BE2C (cell line): ENCODE data around the gene TRAPPC2.

Experiments
- DNase-seq: peaks from one replicate; pipeline ENCODE4 v3.0.0-alpha.2; 2020
- H3K27me3 ChIP-seq: fragments of 250-450 bp; sonication (Bioruptor Pico); 2 replicates; pipeline ENCODE4 v1.5.1; 2020; ENCODE audit warnings: mild to moderate bottlenecking
- H3K36me3 ChIP-seq: fragments of 250-450 bp; sonication (Bioruptor Pico); 2 replicates; pipeline ENCODE4 v1.5.1; 2020; ENCODE audit warnings: mild to moderate bottlenecking
- H3K4me1 ChIP-seq: fragments of 250-450 bp; sonication (Bioruptor Pico); 2 replicates; pipeline ENCODE4 v1.5.1; 2020
- H3K4me3 ChIP-seq: 2 replicates; pipeline ENCODE4 v1.5.1; 2011; ENCODE audit warnings: low read depth, low read length
- H3K9me3 ChIP-seq: fragments of 250-450 bp; sonication (Bioruptor Pico); 2 replicates; pipeline ENCODE4 v1.5.1; 2020
- CTCF ChIP-seq: IDR thresholded peaks from 2 replicates; pipeline ENCODE4 v1.5.1; 2012; ENCODE audit warnings: mild to moderate bottlenecking, low read depth, low read length

Gene TRAPPC2

GRCh38 chrX:13774696-13775095 is 40.3 kb upstream of the TRAPPC2 start:
- DNase-seq = no peak
- Histone ChIP-seq H3K36me3 (peaks cover 11% of the 10 kb centered on the region), H3K4me3 (no peak overlapping the region), H3K27me3 (no peaks in the 10 kb centered on the region), H3K9me3 (no peaks in the 10 kb centered on the region), H3K4me1 (no peaks in the 10 kb centered on the region)
- no peak for TF ChIP-seq CTCF

DNA sequence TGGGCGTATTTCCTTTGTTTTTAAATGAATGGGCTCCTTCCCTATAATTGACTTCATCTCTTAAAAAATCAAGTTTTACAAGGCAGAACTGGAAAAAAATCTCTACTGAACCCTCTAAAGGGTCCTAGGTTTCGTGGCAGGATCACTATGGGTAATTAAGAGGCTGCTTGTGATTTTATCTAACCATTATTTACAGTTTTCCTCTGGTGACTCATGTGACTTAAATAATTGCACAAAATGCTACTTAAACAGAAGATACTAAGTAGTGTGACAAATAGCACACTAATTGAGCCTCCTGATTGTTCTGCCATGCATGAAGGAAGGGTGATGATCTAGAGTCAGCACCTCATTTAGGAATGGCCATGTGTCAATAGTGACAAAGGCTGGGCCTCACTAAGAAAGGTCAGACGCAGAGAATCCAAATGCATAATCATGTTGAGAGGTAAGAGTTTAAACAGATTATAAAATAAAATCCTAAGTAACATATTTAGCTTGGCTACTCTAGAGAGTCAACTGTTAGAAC is 35.7 kb upstream of the TRAPPC2 start:
- no peak for DNase-seq
- H3K4me3 ChIP-seq = no peak overlapping the region
- no peaks in the 10 kb centered on the region for H3K4me1 ChIP-seq
- no peak for TF ChIP-seq CTCF
- H3K9me3 ChIP-seq = no peaks in the 10 kb centered on the region
- H3K27me3 ChIP-seq = no peaks in the 10 kb centered on the region
- peaks cover 7% of the 10 kb centered on the region for H3K36me3 ChIP-seq

- no peak overlapping the region for H3K4me3 ChIP-seq
- no peaks in the 10 kb centered on the region; the same call in none of the 2 replicates for H3K36me3 ChIP-seq
- TF ChIP-seq CTCF = no peak
- H3K4me1 ChIP-seq = no peaks in the 10 kb centered on the region
- H3K9me3 ChIP-seq = no peaks in the 10 kb centered on the region
- DNase-seq = no peak
- H3K27me3 ChIP-seq = no peaks in the 10 kb centered on the region
Observed at GRCh38 chrX:13768939-13769338, 34.5 kb upstream of the TRAPPC2 start.

- peak; percentile 58 for DNase-seq
- Histone ChIP-seq H3K36me3 (no peaks in the 10 kb centered on the region; the same call in none of the 2 replicates), H3K27me3 (no peaks in the 10 kb centered on the region)
Observed at GRCh38 chrX:13764765-13765164, 30.3 kb upstream of the TRAPPC2 start.

GRCh38 chrX:13764281-13764680 is 29.9 kb upstream of the TRAPPC2 start:
- Histone ChIP-seq H3K4me1 (no peaks in the 10 kb centered on the region), H3K4me3 (no peak overlapping the region), H3K27me3 (no peaks in the 10 kb centered on the region), H3K9me3 (no peaks in the 10 kb centered on the region), H3K36me3 (no peaks in the 10 kb centered on the region; the same call in none of the 2 replicates)
- TF ChIP-seq CTCF = no peak
- DNase-seq = no peak

More at GRCh38 chrX:13764765-13765164, 30.3 kb upstream of the TRAPPC2 start:
- Histone ChIP-seq H3K9me3 (no peaks in the 10 kb centered on the region), H3K4me1 (no peaks in the 10 kb centered on the region), H3K4me3 (no peak overlapping the region)
- peak; percentile 58 for TF ChIP-seq CTCF

DNA sequence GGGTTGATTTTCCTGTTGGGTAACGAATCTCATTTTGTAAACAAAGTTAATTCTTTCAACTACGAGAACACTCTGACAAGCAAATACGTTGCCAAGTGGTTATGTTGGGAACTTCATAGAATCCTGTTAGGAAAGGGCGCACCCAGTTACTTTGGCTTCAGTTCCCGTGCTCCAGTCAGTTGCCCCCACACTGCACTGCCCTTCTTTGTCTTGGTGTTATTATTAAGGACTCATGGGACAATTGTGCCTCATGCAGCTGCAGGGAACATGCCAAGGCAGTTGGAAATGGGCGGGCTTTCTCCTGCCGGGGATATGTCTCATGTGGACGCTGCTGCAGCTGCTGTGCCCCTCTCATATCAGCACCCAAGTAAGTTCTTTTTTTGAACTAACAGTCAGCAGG is 29.1 kb upstream of the TRAPPC2 start:
- DNase-seq = no peak
- no peaks in the 10 kb centered on the region for H3K4me1 ChIP-seq
- H3K36me3 ChIP-seq = no peaks in the 10 kb centered on the region; the same call in 1 of the 2 replicates
- no peaks in the 10 kb centered on the region for H3K9me3 ChIP-seq
- H3K27me3 ChIP-seq = no peaks in the 10 kb centered on the region
- no peak for TF ChIP-seq CTCF
- H3K4me3 ChIP-seq = no peak overlapping the region
